Astrocyte (in vitro differentiated cells and primary cell): ENCODE results near the gene BPIFA2. TPM values are rescaled to one million over a fixed set of nuclear protein-coding genes. Genes with fewer than 3 reads are reported as not detected.

Experiments
- DNase-seq: peaks from one replicate; pipeline ENCODE4 v3.0.0-alpha.2; 2010; ENCODE audit warnings: low read depth
- FAIRE-seq: peaks from 2 replicates; lab custom pipeline; 2011; peaks lifted over from hg19 to GRCh38; lab: Jason Lieb, UNC
- H2AFZ ChIP-seq: 2 replicates; pipeline ENCODE4 v1.6.0; 2012; ENCODE audit warnings: low read depth, low read length, inconsistent platforms
- H3K27ac ChIP-seq: 2 replicates; pipeline ENCODE4 v1.5.1; 2011; ENCODE audit warnings: low read depth, low read length, inconsistent platforms
- H3K27me3 ChIP-seq: 2 replicates; pipeline ENCODE4 v1.6.0; 2011; ENCODE audit warnings: low read length, inconsistent platforms; ENCODE audit not compliant: insufficient read depth
- H3K36me3 ChIP-seq: 2 replicates; pipeline ENCODE4 v1.5.1; 2011; ENCODE audit warnings: low read length, inconsistent platforms; ENCODE audit not compliant: insufficient read depth
- H3K4me1 ChIP-seq: 2 replicates; pipeline ENCODE4 v1.5.1; 2011; ENCODE audit warnings: low read length, inconsistent platforms; ENCODE audit not compliant: insufficient read depth
- H3K4me2 ChIP-seq: 2 replicates; pipeline ENCODE4 v1.6.0; 2012; ENCODE audit warnings: low read length, inconsistent platforms
- H3K4me3 ChIP-seq: 2 replicates; pipeline ENCODE4 v1.5.1; 2011; ENCODE audit warnings: low read depth, mild to moderate bottlenecking, low read length, inconsistent platforms; ENCODE audit not compliant: insufficient read depth
- H3K79me2 ChIP-seq: 2 replicates; pipeline ENCODE4 v1.6.0; 2012; ENCODE audit warnings: mild to moderate bottlenecking, low read length, inconsistent platforms; ENCODE audit not compliant: insufficient read depth
- H3K9ac ChIP-seq: 2 replicates; pipeline ENCODE4 v1.6.0; 2012; ENCODE audit warnings: mild to moderate bottlenecking, low read length, inconsistent platforms
- H3K9me3 ChIP-seq: 2 replicates; pipeline ENCODE4 v1.5.1; 2012; ENCODE audit warnings: low read depth, mild to moderate bottlenecking, low read length, inconsistent platforms; ENCODE audit not compliant: insufficient read depth
- H4K20me1 ChIP-seq: 2 replicates; pipeline ENCODE4 v1.6.0; 2012; ENCODE audit warnings: low read length, inconsistent platforms; ENCODE audit not compliant: insufficient read depth
- H3K27ac Mint-ChIP-seq: one replicate; pipeline ENCODE4 v1.8.0; 2021; ENCODE audit warnings: mild to moderate bottlenecking, mixed read lengths; ENCODE audit not compliant: unreplicated experiment
- H3K27me3 Mint-ChIP-seq: one replicate; pipeline ENCODE4 v1.8.0; 2021; ENCODE audit warnings: low read depth, mixed read lengths; ENCODE audit not compliant: unreplicated experiment
- H3K36me3 Mint-ChIP-seq: one replicate; pipeline ENCODE4 v1.8.0; 2021; ENCODE audit warnings: low read depth, mixed read lengths; ENCODE audit not compliant: unreplicated experiment
- H3K4me1 Mint-ChIP-seq: one replicate; pipeline ENCODE4 v1.8.0; 2021; ENCODE audit warnings: low read depth, mixed read lengths; ENCODE audit not compliant: unreplicated experiment
- H3K4me3 Mint-ChIP-seq: one replicate; pipeline ENCODE4 v1.8.0; 2021; ENCODE audit warnings: mild to moderate bottlenecking, moderate library complexity, mixed read lengths; ENCODE audit not compliant: unreplicated experiment
- H3K9me3 Mint-ChIP-seq: one replicate; pipeline ENCODE4 v1.8.0; 2021; ENCODE audit warnings: mild to moderate bottlenecking, mixed read lengths; ENCODE audit not compliant: unreplicated experiment
- EZH2 ChIP-seq: IDR thresholded peaks from 2 replicates; pipeline ENCODE4 v1.6.1; 2012; ENCODE audit warnings: mild to moderate bottlenecking, low read length, inconsistent platforms; ENCODE audit not compliant: insufficient read depth
- total RNA-seq: library from RNA; stranded (reverse); gene quantifications from 2 replicates; pipeline ENCODE4 v1.2.1, GENCODE V29; 2021
- TF ChIP-seq, protein P1 (sequence below): IDR thresholded peaks from 2 replicates; pipeline ENCODE4 v1.5.1; 2011; ENCODE audit warnings: low read depth, mild to moderate bottlenecking, inconsistent platforms, low read length, moderate library complexity; ENCODE audit not compliant: insufficient read depth

The BPIFA2 gene
- total RNA-seq, 1 donor from 2014 or later, result not detected

DNA sequence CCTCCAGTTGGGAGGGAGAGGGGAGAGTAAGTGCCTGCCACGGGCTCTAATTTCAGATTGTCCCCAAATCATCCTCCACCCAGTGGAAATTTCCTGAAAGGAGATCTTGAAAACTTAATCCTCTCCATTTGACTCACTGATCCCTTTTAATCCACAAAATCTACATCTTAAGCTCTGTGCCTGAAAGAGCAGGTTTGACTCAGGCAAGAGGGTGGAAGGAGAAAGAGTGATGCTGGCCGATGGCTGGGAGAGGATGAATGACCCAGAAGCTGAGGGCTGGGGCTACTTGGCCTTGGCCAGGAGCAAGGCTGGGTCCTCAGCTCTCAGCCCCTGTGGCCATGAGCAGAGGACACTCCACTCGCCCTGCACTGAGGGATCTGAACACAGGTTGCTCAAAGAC, 8.1 kb downstream of the BPIFA2 start:
- no peaks in the 10 kb centered on the region for H3K9me3 Mint-ChIP-seq
- TF ChIP-seq EZH2, result no peak
- TF ChIP-seq, protein P1, sequence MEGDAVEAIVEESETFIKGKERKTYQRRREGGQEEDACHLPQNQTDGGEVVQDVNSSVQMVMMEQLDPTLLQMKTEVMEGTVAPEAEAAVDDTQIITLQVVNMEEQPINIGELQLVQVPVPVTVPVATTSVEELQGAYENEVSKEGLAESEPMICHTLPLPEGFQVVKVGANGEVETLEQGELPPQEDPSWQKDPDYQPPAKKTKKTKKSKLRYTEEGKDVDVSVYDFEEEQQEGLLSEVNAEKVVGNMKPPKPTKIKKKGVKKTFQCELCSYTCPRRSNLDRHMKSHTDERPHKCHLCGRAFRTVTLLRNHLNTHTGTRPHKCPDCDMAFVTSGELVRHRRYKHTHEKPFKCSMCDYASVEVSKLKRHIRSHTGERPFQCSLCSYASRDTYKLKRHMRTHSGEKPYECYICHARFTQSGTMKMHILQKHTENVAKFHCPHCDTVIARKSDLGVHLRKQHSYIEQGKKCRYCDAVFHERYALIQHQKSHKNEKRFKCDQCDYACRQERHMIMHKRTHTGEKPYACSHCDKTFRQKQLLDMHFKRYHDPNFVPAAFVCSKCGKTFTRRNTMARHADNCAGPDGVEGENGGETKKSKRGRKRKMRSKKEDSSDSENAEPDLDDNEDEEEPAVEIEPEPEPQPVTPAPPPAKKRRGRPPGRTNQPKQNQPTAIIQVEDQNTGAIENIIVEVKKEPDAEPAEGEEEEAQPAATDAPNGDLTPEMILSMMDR, result no peak
- H3K36me3 ChIP-seq, result no peaks in the 10 kb centered on the region
- H4K20me1 ChIP-seq, result no peaks in the 10 kb centered on the region
- DNase-seq (no peak), FAIRE-seq (no peak)
- no peak overlapping the region for H3K27ac ChIP-seq
- H3K4me1 Mint-ChIP-seq, result no peaks in the 10 kb centered on the region
- H2AFZ ChIP-seq, result no peak overlapping the region
- H3K4me1 ChIP-seq, result no peaks in the 10 kb centered on the region
- H3K27me3 ChIP-seq, result no peaks in the 10 kb centered on the region
- H3K36me3 Mint-ChIP-seq, result no peaks in the 10 kb centered on the region
- no peak overlapping the region for H3K9ac ChIP-seq
- H3K4me2 ChIP-seq, result no peak overlapping the region
- H3K27ac Mint-ChIP-seq, result no peak overlapping the region
- H3K27me3 Mint-ChIP-seq, result peaks cover 21% of the 10 kb centered on the region
- no peaks in the 10 kb centered on the region for H3K9me3 ChIP-seq
- H3K4me3 Mint-ChIP-seq, result no peak overlapping the region
- H3K4me3 ChIP-seq, result no peak overlapping the region
- no peaks in the 10 kb centered on the region for H3K79me2 ChIP-seq

DNA sequence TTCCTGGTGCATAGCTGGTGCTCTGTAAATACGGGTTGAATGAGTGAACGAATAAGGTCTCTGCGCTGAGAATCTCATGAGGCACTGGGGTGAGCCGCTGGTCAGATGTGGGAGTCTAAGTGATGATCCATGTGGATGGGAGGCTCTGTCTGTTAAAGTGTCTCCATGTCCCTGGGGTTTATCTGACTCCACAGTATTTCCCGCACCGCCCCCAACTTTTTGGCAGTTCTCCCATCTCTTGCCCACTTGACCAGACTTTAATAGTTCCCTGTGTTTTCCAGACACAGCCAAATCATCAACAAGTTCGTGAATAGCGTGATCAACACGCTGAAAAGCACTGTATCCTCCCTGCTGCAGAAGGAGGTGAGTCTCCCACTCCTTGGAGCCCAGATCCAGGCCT, 9.9 kb downstream of the BPIFA2 start:
- no peaks in the 10 kb centered on the region for H3K36me3 Mint-ChIP-seq
- no peak overlapping the region for H3K27ac ChIP-seq
- no peaks in the 10 kb centered on the region for H4K20me1 ChIP-seq
- H3K4me2 ChIP-seq, result no peak overlapping the region
- H3K27ac Mint-ChIP-seq, result no peak overlapping the region
- H3K27me3 ChIP-seq, result no peaks in the 10 kb centered on the region
- H3K4me3 ChIP-seq, result no peak overlapping the region
- peaks cover 2% of the 10 kb centered on the region for H3K9me3 Mint-ChIP-seq
- no peak overlapping the region for H2AFZ ChIP-seq
- H3K4me1 Mint-ChIP-seq, result no peaks in the 10 kb centered on the region
- H3K9me3 ChIP-seq, result no peaks in the 10 kb centered on the region
- no peak for FAIRE-seq
- TF ChIP-seq, protein P1, result no peak
- TF ChIP-seq EZH2, result no peak
- DNase-seq, result no peak
- H3K9ac ChIP-seq, result no peak overlapping the region
- no peaks in the 10 kb centered on the region for H3K36me3 ChIP-seq
- H3K79me2 ChIP-seq, result no peaks in the 10 kb centered on the region
- H3K4me3 Mint-ChIP-seq, result no peak overlapping the region
- H3K27me3 Mint-ChIP-seq, result peaks cover 20% of the 10 kb centered on the region
- no peaks in the 10 kb centered on the region for H3K4me1 ChIP-seq

DNA sequence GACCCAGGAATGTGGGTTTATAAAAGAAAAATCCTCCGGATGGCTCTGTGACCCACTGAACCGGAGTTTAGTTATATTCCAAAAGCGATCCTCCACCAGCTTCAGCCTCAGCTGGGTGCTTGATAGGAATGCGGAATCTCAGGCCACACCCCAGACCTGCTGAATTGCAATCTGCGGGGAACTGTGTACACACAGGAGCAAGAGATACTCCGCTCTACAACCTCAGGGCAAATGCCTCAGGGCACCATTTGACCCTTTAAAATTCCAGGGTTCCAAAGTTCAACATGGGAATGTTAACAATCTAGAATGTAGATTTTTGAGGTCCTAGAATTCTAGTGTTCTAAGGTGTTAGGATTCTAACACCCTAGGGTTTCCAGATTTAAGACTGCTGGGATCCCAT, 10.8 kb downstream of the BPIFA2 start:
- H3K27me3 ChIP-seq, result no peaks in the 10 kb centered on the region
- H3K27ac ChIP-seq, result no peak overlapping the region
- Mint-ChIP-seq H3K36me3 (no peaks in the 10 kb centered on the region), H3K4me1 (no peaks in the 10 kb centered on the region), H3K27ac (no peak overlapping the region), H3K4me3 (no peak overlapping the region), H3K27me3 (peaks cover 21% of the 10 kb centered on the region), H3K9me3 (peaks cover 7% of the 10 kb centered on the region)
- H3K79me2 ChIP-seq, result no peaks in the 10 kb centered on the region
- H3K4me3 ChIP-seq, result no peak overlapping the region
- no peaks in the 10 kb centered on the region for H3K9me3 ChIP-seq
- no peak for DNase-seq
- H4K20me1 ChIP-seq, result no peaks in the 10 kb centered on the region
- no peak overlapping the region for H3K9ac ChIP-seq
- no peak overlapping the region for H3K4me2 ChIP-seq
- no peak for FAIRE-seq
- no peaks in the 10 kb centered on the region for H3K36me3 ChIP-seq
- no peak overlapping the region for H2AFZ ChIP-seq
- no peaks in the 10 kb centered on the region for H3K4me1 ChIP-seq
- TF ChIP-seq, protein P1, result no peak
- TF ChIP-seq EZH2, result no peak
